Neural crest cell (in vitro differentiated cells): Measurements from ENCODE around the gene TBX6. TPM values are rescaled to one million over a fixed set of nuclear protein-coding genes. Genes with fewer than 3 reads are reported as not detected.
"Not testable (repeated sequence)": the region's sequence is repeated elsewhere in the genome, so short reads cannot be mapped to it uniquely, and the experiment has no call there.

Experiments used
- DNase-seq: peaks from one replicate; pipeline ENCODE4 v3.0.0; 2021; ENCODE audit warnings: low read depth, mixed read lengths, low spot score
- H3K27ac Mint-ChIP-seq: one replicate; pipeline ENCODE4 v1.8.0; 2021; ENCODE audit warnings: mild to moderate bottlenecking, mixed read lengths; ENCODE audit not compliant: unreplicated experiment
- H3K27me3 Mint-ChIP-seq: 2 replicates; pipeline ENCODE4 v1.8.0; 2021; ENCODE audit warnings: low read depth, mild to moderate bottlenecking, mixed read lengths
- H3K36me3 Mint-ChIP-seq: 2 replicates; pipeline ENCODE4 v1.8.0; 2021; ENCODE audit warnings: low read depth, mild to moderate bottlenecking, mixed read lengths
- H3K4me1 Mint-ChIP-seq: 2 replicates; pipeline ENCODE4 v1.8.0; 2021; ENCODE audit warnings: mixed read lengths
- H3K4me3 Mint-ChIP-seq: one replicate; pipeline ENCODE4 v1.8.0; 2021; ENCODE audit warnings: mild to moderate bottlenecking, mixed read lengths
- H3K9me3 Mint-ChIP-seq: 2 replicates; pipeline ENCODE4 v1.8.0; 2021; ENCODE audit warnings: mixed read lengths
- total RNA-seq: library from RNA; stranded (reverse); gene quantifications from 2 replicates; pipeline ENCODE4 v1.2.1, GENCODE V29; 2021
- TF ChIP-seq, protein P1 (sequence below): fragments of 200-600 bp; sonication (generic); conservative IDR thresholded peaks from 2 replicates; pipeline ENCODE4 v1.5.0; 2021; ENCODE audit warnings: antibody characterized with exemption, mild to moderate bottlenecking

TBX6 gene
- total RNA-seq, 1 donor from 2014 or later = 0.79 TPM

DNA sequence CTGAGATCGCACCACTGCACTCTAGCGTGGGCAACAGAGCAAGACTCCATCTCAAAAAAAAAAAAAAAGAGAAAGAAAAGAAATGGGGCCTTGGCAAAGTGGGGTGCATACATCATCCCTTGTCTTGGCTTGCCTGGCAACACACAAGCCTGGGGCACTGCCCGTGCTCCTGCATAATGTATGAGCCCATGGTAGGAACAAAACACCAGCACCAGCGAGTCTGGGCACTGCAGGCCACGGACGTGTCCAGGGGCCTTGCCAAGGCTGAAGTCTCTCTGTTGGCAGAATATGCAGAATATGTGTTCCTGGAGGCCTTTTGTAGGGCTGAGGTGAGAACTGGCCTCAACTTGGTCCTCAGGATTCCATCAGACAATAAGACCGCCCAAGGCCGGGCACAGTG is 41.9 kb downstream of the TBX6 start:
- H3K27ac Mint-ChIP-seq = no peak overlapping the region
- TF ChIP-seq, protein P1, sequence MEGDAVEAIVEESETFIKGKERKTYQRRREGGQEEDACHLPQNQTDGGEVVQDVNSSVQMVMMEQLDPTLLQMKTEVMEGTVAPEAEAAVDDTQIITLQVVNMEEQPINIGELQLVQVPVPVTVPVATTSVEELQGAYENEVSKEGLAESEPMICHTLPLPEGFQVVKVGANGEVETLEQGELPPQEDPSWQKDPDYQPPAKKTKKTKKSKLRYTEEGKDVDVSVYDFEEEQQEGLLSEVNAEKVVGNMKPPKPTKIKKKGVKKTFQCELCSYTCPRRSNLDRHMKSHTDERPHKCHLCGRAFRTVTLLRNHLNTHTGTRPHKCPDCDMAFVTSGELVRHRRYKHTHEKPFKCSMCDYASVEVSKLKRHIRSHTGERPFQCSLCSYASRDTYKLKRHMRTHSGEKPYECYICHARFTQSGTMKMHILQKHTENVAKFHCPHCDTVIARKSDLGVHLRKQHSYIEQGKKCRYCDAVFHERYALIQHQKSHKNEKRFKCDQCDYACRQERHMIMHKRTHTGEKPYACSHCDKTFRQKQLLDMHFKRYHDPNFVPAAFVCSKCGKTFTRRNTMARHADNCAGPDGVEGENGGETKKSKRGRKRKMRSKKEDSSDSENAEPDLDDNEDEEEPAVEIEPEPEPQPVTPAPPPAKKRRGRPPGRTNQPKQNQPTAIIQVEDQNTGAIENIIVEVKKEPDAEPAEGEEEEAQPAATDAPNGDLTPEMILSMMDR = no peak
- H3K4me3 Mint-ChIP-seq = peak overlapping the region; percentile 72
- H3K36me3 Mint-ChIP-seq = no peaks in the 10 kb centered on the region
- H3K27me3 Mint-ChIP-seq = peaks cover 2% of the 10 kb centered on the region
- no peaks in the 10 kb centered on the region for H3K9me3 Mint-ChIP-seq
- peaks cover 34% of the 10 kb centered on the region for H3K4me1 Mint-ChIP-seq
- no peak for DNase-seq

DNA sequence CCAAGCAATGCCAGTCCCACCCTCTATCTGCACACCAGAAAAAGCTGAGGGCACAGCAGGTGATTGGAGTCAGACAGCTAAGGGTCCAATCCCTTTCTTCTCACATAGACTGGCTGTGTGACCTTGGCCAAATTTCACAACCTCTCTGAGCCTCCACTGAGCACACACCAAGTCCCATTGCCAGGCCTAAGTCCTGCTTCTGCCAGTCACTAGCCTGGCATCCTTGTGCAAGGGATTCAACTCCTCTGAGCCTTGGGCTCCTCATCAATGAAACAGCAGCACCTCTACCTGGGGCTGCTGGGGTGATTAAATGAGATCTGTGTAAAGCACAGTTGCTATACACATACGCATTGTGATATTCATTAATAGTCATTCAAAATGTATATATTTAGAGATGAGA is 45.1 kb downstream of the TBX6 start:
- H3K27me3 Mint-ChIP-seq = no peaks in the 10 kb centered on the region
- no peaks in the 10 kb centered on the region for H3K36me3 Mint-ChIP-seq
- no peak overlapping the region for H3K27ac Mint-ChIP-seq
- H3K4me3 Mint-ChIP-seq = no peak overlapping the region
- H3K9me3 Mint-ChIP-seq = no peaks in the 10 kb centered on the region
- DNase-seq = no peak
- TF ChIP-seq, protein P1 = no peak
- H3K4me1 Mint-ChIP-seq = peaks cover 13% of the 10 kb centered on the region

DNA sequence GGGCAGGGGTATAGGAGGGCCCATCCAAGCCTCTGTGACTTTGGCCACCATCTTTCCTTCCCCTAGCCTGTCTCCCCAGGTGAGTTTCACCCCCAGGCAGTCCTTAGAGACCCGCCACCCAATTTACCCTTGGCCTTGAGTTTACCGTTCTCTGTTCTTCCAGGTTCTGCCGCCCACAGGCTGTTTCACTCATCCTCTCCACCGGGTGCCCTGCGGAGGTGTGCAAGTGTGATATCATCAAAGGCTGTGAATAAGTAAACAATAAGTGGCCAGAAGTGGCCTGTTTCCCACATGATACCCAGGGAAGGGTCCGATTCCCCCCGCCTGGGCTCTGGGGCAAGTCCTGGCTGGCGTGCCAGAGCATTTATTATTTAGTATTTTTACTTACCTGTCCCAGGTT is 45.5 kb downstream of the TBX6 start:
- H3K4me1 Mint-ChIP-seq = peaks cover 11% of the 10 kb centered on the region
- no peak for DNase-seq
- TF ChIP-seq, protein P1 = no peak
- no peak overlapping the region for H3K4me3 Mint-ChIP-seq
- H3K9me3 Mint-ChIP-seq = no peaks in the 10 kb centered on the region
- no peak overlapping the region for H3K27ac Mint-ChIP-seq
- H3K36me3 Mint-ChIP-seq = no peaks in the 10 kb centered on the region
- H3K27me3 Mint-ChIP-seq = no peaks in the 10 kb centered on the region

DNA sequence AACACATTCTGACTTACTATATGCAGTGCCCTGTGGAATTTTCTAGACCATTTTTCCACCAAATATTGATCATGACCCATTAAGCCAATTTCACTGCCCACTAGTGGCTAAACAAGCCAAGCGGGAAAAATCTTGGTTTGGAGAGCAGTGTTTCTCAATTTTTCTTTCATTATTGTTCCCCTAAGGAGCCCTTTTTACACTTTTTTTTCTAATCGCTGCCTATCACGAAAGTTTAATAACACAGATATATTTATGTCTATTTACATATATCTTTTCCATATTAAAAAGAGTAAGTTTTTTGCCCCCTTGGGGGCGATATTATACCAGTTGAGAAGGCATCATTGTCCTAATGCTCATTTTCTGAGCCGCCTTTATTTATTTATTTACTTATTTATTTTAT is 49.9 kb downstream of the TBX6 start:
- no peak for DNase-seq
- H3K4me1 Mint-ChIP-seq = no peaks in the 10 kb centered on the region
- TF ChIP-seq, protein P1 = peak; percentile 66
- no peaks in the 10 kb centered on the region for H3K9me3 Mint-ChIP-seq
- no peak overlapping the region for H3K27ac Mint-ChIP-seq
- peaks cover 8% of the 10 kb centered on the region for H3K27me3 Mint-ChIP-seq
- H3K36me3 Mint-ChIP-seq = no peaks in the 10 kb centered on the region
- H3K4me3 Mint-ChIP-seq = no peak overlapping the region

DNA sequence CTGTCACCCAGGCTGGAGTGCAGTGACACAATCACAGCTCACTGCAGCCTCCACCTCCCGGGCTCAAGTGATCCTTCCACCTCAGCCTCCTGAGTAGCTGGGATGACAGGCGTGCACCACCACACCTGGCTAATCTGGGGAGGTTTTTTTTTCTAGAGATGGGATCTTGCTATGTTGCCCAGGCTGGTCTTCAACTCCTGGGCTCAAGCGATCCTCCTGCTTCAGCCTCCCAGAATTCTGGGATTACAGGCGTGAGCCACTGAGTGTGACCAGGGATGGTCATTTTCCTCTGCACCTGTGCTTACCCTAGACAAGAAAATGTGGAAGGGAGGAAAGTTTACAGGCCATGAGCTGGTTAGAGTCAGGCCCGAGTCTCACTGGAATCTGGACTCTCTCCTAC is 51.0 kb downstream of the TBX6 start:
- not testable (repeated sequence) for H3K36me3 Mint-ChIP-seq

DNA sequence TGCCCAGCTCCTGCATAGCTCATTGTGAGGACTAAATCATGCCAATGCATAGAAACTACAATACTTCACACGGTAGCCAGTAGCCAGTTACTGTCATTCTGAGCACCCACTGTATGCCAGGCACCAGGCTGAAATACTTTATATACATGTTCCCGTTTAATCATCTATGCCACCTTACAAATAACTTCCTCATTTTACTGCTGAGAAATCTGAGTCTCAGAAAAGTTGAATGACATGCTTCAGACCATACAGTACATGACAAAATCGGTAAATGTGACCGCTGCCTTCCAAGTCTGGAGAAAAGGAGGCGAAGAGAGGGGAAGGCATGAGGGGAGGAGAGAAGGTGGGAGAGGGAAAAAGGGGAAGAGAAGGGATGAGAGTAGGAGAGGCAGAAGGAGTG is 51.5 kb downstream of the TBX6 start:
- Mint-ChIP-seq H3K9me3 (no peaks in the 10 kb centered on the region), H3K4me3 (no peak overlapping the region), H3K36me3 (no peaks in the 10 kb centered on the region), H3K4me1 (no peaks in the 10 kb centered on the region), H3K27me3 (peaks cover 17% of the 10 kb centered on the region), H3K27ac (no peak overlapping the region)
- no peak for DNase-seq
- TF ChIP-seq, protein P1 = no peak

More for the DNA sequence above, 51.0 kb downstream of the TBX6 start:
- not testable (repeated sequence) for H3K27ac Mint-ChIP-seq, DNase-seq, H3K4me3 Mint-ChIP-seq, H3K4me1 Mint-ChIP-seq, H3K9me3 Mint-ChIP-seq
- peaks cover 13% of the 10 kb centered on the region for H3K27me3 Mint-ChIP-seq

Other genes with a start within 250 kb of the TBX6 start
- 37.5 and 40.6 TPM in 2 replicates for gene CDIPT, start 228.7 kb downstream of the TBX6 start, total RNA-seq
- 8.7 and 9.3 TPM in 2 replicates for gene SEZ6L2, start 192.4 kb downstream of the TBX6 start, total RNA-seq
- gene ASPHD1, start 191.4 kb downstream of the TBX6 start, total RNA-seq = 2.5 and 2.8 TPM in 2 replicates
- 24.3 and 25.2 TPM in 2 replicates for gene KCTD13, start 165.7 kb downstream of the TBX6 start, total RNA-seq
- gene TMEM219, start 129.8 kb downstream of the TBX6 start, total RNA-seq = 70.7 and 74.0 TPM in 2 replicates
- gene TAOK2, start 118.1 kb downstream of the TBX6 start, total RNA-seq = 67.7 and 73.2 TPM in 2 replicates
- 31.8 and 34.8 TPM in 2 replicates for gene HIRIP3, start 96.3 kb downstream of the TBX6 start, total RNA-seq
- 81.9 and 88.6 TPM in 2 replicates for gene INO80E, start 95.7 kb downstream of the TBX6 start, total RNA-seq
- 5.7 and 6.4 TPM in 2 replicates for gene DOC2A, start 80.9 kb downstream of the TBX6 start, total RNA-seq
- not detected in 2 replicates for gene C16orf92, start 68.7 kb downstream of the TBX6 start, total RNA-seq
- 14.2 and 15.3 TPM in 2 replicates for gene TLCD3B, start 60.7 kb downstream of the TBX6 start, total RNA-seq
- gene ALDOA, start 26.2 kb downstream of the TBX6 start, total RNA-seq = 640 and 669 TPM in 2 replicates
- gene PPP4C, start 15.9 kb downstream of the TBX6 start, total RNA-seq = 141 and 144 TPM in 2 replicates
- 9.6 and 12.4 TPM in 2 replicates for gene YPEL3, start 4.3 kb upstream of the TBX6 start, total RNA-seq
- 6.7 and 7.7 TPM in 2 replicates for gene GDPD3, start 21.6 kb upstream of the TBX6 start, total RNA-seq
- 60.5 and 62.6 TPM in 2 replicates for gene MAPK3, start 31.3 kb upstream of the TBX6 start, total RNA-seq
- gene CORO1A, start 91.7 kb upstream of the TBX6 start, total RNA-seq = 25.2 and 25.8 TPM in 2 replicates
- 103 and 118 TPM in 2 replicates for gene BOLA2B, start 101.7 kb upstream of the TBX6 start, total RNA-seq
- 45.0 and 69.1 TPM in 2 replicates for gene SLX1A, start 102.0 kb upstream of the TBX6 start, total RNA-seq
- 23.9 and 26.4 TPM in 2 replicates for gene SULT1A3, start 107.3 kb upstream of the TBX6 start, total RNA-seq
- gene NPIPB13, start 156.6 kb upstream of the TBX6 start, total RNA-seq = 11.2 and 15.4 TPM in 2 replicates